Right atrium auricular region (tissue), 2 donors: ENCODE results near the gene AFF4. TPM values are rescaled to one million over a fixed set of nuclear protein-coding genes. Genes with fewer than 3 reads are reported as not detected.

Source experiments
- DNase-seq: peaks from one replicate; pipeline ENCODE4 v3.0.0-alpha.2; 2019; ENCODE audit warnings: low spot score
- H3K27ac ChIP-seq, 2 donors: fragments of 200-600 bp; sonication (generic); 1 replicate in 1 of 2; 2 replicates in 1 of 2; pipeline ENCODE4 v1.5.1; 2016 to 2019
- H3K27me3 ChIP-seq, 2 donors: fragments of 200-600 bp; sonication (generic); one replicate each; pipeline versions ENCODE4 v1.5.1 to v1.6.0; 2017 to 2019
- H3K36me3 ChIP-seq: fragments of 200-600 bp; sonication (generic); one replicate; pipeline ENCODE4 v1.5.1; 2016
- H3K4me1 ChIP-seq, 2 donors: fragments of 200-600 bp; sonication (generic); one replicate each; pipeline versions ENCODE4 v1.5.1 to v1.6.0; 2017 to 2019
- H3K4me3 ChIP-seq, 2 donors: fragments of 200-600 bp; sonication (generic); 1 replicate in 1 of 2; 2 replicates in 1 of 2; pipeline ENCODE4 v1.5.1; 2017 to 2019; ENCODE audit warnings: mild to moderate bottlenecking in 1 of 2, moderate library complexity in 1 of 2
- H3K9me3 ChIP-seq, 2 donors: fragments of 200-600 bp; sonication (generic); one replicate each; pipeline ENCODE4 v1.5.1; 2019
- CTCF ChIP-seq, 2 donors: fragments of 200-600 bp; sonication (generic); IDR thresholded peaks; one replicate each; pipeline ENCODE4 v1.5.1; 2019; ENCODE audit warnings: antibody characterized with exemption in 2 of 2
- total RNA-seq, 2 donors: library from RNA; depleted of rRNA; stranded (reverse); fragments of >200 nt; gene quantifications; one replicate each; pipeline ENCODE4 v1.1.0, GENCODE V29; 2016

AFF4 gene
- total RNA-seq, 2 donors from 2014 or later = 36.8 to 47.3 TPM

- peaks cover 24% of the 10 kb centered on the region for H3K36me3 ChIP-seq
- H3K27me3 ChIP-seq = no peaks in the 10 kb centered on the region
- H3K4me1 ChIP-seq = no peaks in the 10 kb centered on the region
- no peak for DNase-seq
- no peak overlapping the region for H3K27ac ChIP-seq
- TF ChIP-seq CTCF (IDR thresholded peaks at IDR 0.05) = no peak
- H3K4me3 ChIP-seq = no peak overlapping the region
- no peaks in the 10 kb centered on the region for H3K9me3 ChIP-seq
These were observed 47.3 kb downstream of the AFF4 start for GRCh38 chr5:132916086-132916485.

GRCh38 chr5:132915681-132916080 lies 47.8 kb downstream of the AFF4 start:
- no peaks in the 10 kb centered on the region for H3K4me1 ChIP-seq
- H3K9me3 ChIP-seq = no peaks in the 10 kb centered on the region
- TF ChIP-seq CTCF (IDR thresholded peaks at IDR 0.05) = no peak

GRCh38 chr5:132909702-132910101 lies 53.7 kb downstream of the AFF4 start:
- no peak for TF ChIP-seq CTCF (IDR thresholded peaks at IDR 0.05)
- Histone ChIP-seq H3K9me3 (no peaks in the 10 kb centered on the region), H3K27ac (no peak overlapping the region), H3K36me3 (peaks cover 24% of the 10 kb centered on the region), H3K4me3 (no peak overlapping the region), H3K4me1 (no peaks in the 10 kb centered on the region), H3K27me3 (no peaks in the 10 kb centered on the region)
- no peak for DNase-seq

More at GRCh38 chr5:132915681-132916080, 47.8 kb downstream of the AFF4 start:
- no peak for DNase-seq
- Histone ChIP-seq H3K36me3 (peaks cover 24% of the 10 kb centered on the region), H3K27ac (no peak overlapping the region), H3K27me3 (no peaks in the 10 kb centered on the region), H3K4me3 (no peak overlapping the region)

GRCh38 chr5:132907161-132907560 lies 56.3 kb downstream of the AFF4 start:
- Histone ChIP-seq H3K4me3 (no peak overlapping the region), H3K4me1 (no peaks in the 10 kb centered on the region), H3K27me3 (no peaks in the 10 kb centered on the region), H3K36me3 (peaks cover 12% of the 10 kb centered on the region), H3K9me3 (no peaks in the 10 kb centered on the region), H3K27ac (no peak overlapping the region)
- no peak for TF ChIP-seq CTCF (IDR thresholded peaks at IDR 0.05)
- DNase-seq = no peak

GRCh38 chr5:132905938-132906337 lies 57.5 kb downstream of the AFF4 start:
- Histone ChIP-seq H3K27ac (no peak overlapping the region), H3K4me1 (no peaks in the 10 kb centered on the region), H3K9me3 (no peaks in the 10 kb centered on the region), H3K4me3 (no peak overlapping the region), H3K27me3 (no peaks in the 10 kb centered on the region), H3K36me3 (peaks cover 19% of the 10 kb centered on the region)
- DNase-seq = no peak
- TF ChIP-seq CTCF (IDR thresholded peaks at IDR 0.05) = no peak

- no peak for DNase-seq
- TF ChIP-seq CTCF (IDR thresholded peaks at IDR 0.05) = no peak
- peaks cover 44% of the 10 kb centered on the region for H3K36me3 ChIP-seq
- no peaks in the 10 kb centered on the region for H3K27me3 ChIP-seq
- H3K9me3 ChIP-seq = no peaks in the 10 kb centered on the region
- no peaks in the 10 kb centered on the region for H3K4me1 ChIP-seq
- no peak overlapping the region for H3K27ac ChIP-seq
- no peak overlapping the region for H3K4me3 ChIP-seq
These were observed 61.7 kb downstream of the AFF4 start for GRCh38 chr5:132901730-132902129.
